ACC112 (cell line): ENCODE data around the gene YY1AP1.
A peak's percentile ranks its signal among the peaks of the same experiment; 100 is the strongest.
"Not testable (repeated sequence)": the region's sequence is repeated elsewhere in the genome, so short reads cannot be mapped to it uniquely, and the experiment has no call there.

Source experiments
- H2AFZ ChIP-seq: fragments of 200-600 bp; sonication (generic); one replicate; pipeline ENCODE4 v1.6.0; 2017; ENCODE audit warnings: antibody characterized with exemption, low read length; ENCODE audit not compliant: unreplicated experiment
- H3K27ac ChIP-seq: fragments of 200-600 bp; sonication (generic); 2 replicates; pipeline ENCODE4 v1.5.1; 2014; ENCODE audit warnings: low read depth, mild to moderate bottlenecking, antibody characterized with exemption, low read length, moderate library complexity
- H3K27me3 ChIP-seq: fragments of 200-600 bp; sonication (generic); 2 replicates; pipeline ENCODE4 v1.6.1; 2014; ENCODE audit warnings: mild to moderate bottlenecking, antibody characterized with exemption, low read length, moderate library complexity, mixed read lengths; ENCODE audit not compliant: insufficient read depth
- H3K36me3 ChIP-seq: fragments of 200-600 bp; sonication (generic); 2 replicates; pipeline ENCODE4 v1.6.1; 2016; ENCODE audit warnings: mild to moderate bottlenecking, antibody characterized with exemption, low read length, moderate library complexity, mixed read lengths; ENCODE audit not compliant: insufficient read depth
- H3K4me1 ChIP-seq: fragments of 200-600 bp; sonication (generic); one replicate; pipeline ENCODE4 v1.6.1; 2016; ENCODE audit warnings: low read length, mixed read lengths; ENCODE audit not compliant: insufficient read depth, unreplicated experiment, control insufficient read depth
- H3K4me3 ChIP-seq: fragments of 200-600 bp; sonication (generic); 2 replicates; pipeline ENCODE4 v1.5.1; 2014; ENCODE audit warnings: mild to moderate bottlenecking, low read depth, low read length
- H3K79me2 ChIP-seq: fragments of 200-600 bp; sonication (generic); one replicate; pipeline ENCODE4 v1.6.0; 2016; ENCODE audit warnings: low read length; ENCODE audit not compliant: control insufficient read depth, unreplicated experiment, insufficient read depth

YY1AP1 gene

GRCh38 chr1:155671750-155672149 is 16.8 kb downstream of the YY1AP1 start:
- H3K4me1 ChIP-seq, result no peaks in the 10 kb centered on the region
- no peak overlapping the region for H3K4me3 ChIP-seq
- peaks cover 41% of the 10 kb centered on the region for H3K36me3 ChIP-seq
- no peaks in the 10 kb centered on the region for H3K27me3 ChIP-seq
- H3K79me2 ChIP-seq, result peaks cover 3% of the 10 kb centered on the region
- no peak overlapping the region for H3K27ac ChIP-seq
- no peak overlapping the region for H2AFZ ChIP-seq

- peaks cover 29% of the 10 kb centered on the region for H3K36me3 ChIP-seq
- no peak overlapping the region for H3K27ac ChIP-seq
- H2AFZ ChIP-seq, result no peak overlapping the region
Measured at GRCh38 chr1:155669233-155670162, 19.1 kb downstream of the YY1AP1 start.

DNA sequence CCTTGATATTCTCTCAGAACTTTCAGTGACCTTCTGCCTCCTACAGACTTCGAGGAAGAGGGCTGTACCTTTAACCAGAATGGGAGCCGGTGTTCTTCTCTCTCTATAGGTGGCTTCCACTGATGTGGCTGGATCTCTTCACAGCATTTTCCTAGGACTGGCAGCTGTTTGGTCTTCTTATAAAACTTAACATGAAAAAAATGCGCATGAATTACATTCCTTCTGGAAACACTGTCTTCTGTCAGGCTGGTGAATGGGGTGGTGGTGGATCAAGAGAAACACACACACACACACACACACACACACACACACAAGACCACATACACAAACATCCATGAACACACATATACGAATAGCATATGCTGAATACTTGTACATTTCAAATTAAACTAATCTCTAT is 27.3 kb downstream of the YY1AP1 start:
- H3K4me3 ChIP-seq, H3K79me2 ChIP-seq, H3K27ac ChIP-seq, H3K4me1 ChIP-seq, H3K27me3 ChIP-seq, H2AFZ ChIP-seq: not testable (repeated sequence)
- peaks cover 19% of the 10 kb centered on the region for H3K36me3 ChIP-seq

More at GRCh38 chr1:155669233-155670162, 19.1 kb downstream of the YY1AP1 start:
- H3K4me3 ChIP-seq, result no peak overlapping the region
- H3K79me2 ChIP-seq, result no peaks in the 10 kb centered on the region
- no peaks in the 10 kb centered on the region for H3K4me1 ChIP-seq
- H3K27me3 ChIP-seq, result no peaks in the 10 kb centered on the region

GRCh38 chr1:155657463-155657862 is 31.1 kb downstream of the YY1AP1 start:
- Histone ChIP-seq H2AFZ (no peak overlapping the region), H3K27me3 (no peaks in the 10 kb centered on the region), H3K36me3 (peaks cover 16% of the 10 kb centered on the region), H3K4me1 (peaks cover 3% of the 10 kb centered on the region), H3K79me2 (no peaks in the 10 kb centered on the region), H3K27ac (no peak overlapping the region), H3K4me3 (no peak overlapping the region)

- Histone ChIP-seq H3K27me3 (no peaks in the 10 kb centered on the region), H3K4me1 (peaks cover 21% of the 10 kb centered on the region), H3K79me2 (no peaks in the 10 kb centered on the region), H3K4me3 (no peak overlapping the region), H3K27ac (no peak overlapping the region), H3K36me3 (no peaks in the 10 kb centered on the region), H2AFZ (no peak overlapping the region)
Measured at GRCh38 chr1:155652951-155653350, 35.6 kb downstream of the YY1AP1 start.

- H3K4me3 ChIP-seq, result peak overlapping the region; percentile 67
- no peaks in the 10 kb centered on the region for H3K36me3 ChIP-seq
- H3K27me3 ChIP-seq, result no peaks in the 10 kb centered on the region
- peaks cover 21% of the 10 kb centered on the region for H3K4me1 ChIP-seq
- H2AFZ ChIP-seq, result no peak overlapping the region
- H3K79me2 ChIP-seq, result no peaks in the 10 kb centered on the region
- peak overlapping the region; percentile 69 for H3K27ac ChIP-seq
Measured at GRCh38 chr1:155651861-155652661, 36.5 kb downstream of the YY1AP1 start.

DNA sequence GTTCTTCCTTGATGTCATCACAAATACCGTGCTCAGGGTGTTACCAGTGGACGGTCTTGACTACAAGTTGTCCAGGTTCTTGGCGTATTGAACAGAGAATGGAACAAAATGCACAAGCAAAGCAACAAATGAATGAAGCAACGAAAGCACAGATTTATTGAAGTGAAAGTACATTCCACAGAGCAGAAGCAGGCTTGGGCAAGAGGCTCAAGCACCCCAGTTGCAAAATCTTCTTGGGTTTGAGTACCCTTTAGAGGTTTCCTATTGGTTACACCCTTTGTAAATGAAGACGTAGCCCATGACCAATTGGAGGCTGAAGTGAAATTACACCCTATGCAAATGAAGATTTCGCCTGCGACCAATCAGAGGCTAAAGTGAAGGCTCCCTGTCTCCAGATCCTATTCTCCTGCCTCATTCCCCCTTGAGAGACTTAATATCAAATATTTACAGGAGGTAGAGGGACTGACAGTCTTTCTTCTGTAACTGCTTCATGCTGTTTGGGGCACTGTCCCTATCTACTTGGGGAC is 38.3 kb downstream of the YY1AP1 start:
- no peaks in the 10 kb centered on the region for H3K36me3 ChIP-seq
- no peak overlapping the region for H3K4me3 ChIP-seq
- no peaks in the 10 kb centered on the region for H3K27me3 ChIP-seq
- H2AFZ ChIP-seq, result no peak overlapping the region
- peaks cover 38% of the 10 kb centered on the region for H3K4me1 ChIP-seq
- H3K79me2 ChIP-seq, result no peaks in the 10 kb centered on the region
- H3K27ac ChIP-seq, result no peak overlapping the region

DNA sequence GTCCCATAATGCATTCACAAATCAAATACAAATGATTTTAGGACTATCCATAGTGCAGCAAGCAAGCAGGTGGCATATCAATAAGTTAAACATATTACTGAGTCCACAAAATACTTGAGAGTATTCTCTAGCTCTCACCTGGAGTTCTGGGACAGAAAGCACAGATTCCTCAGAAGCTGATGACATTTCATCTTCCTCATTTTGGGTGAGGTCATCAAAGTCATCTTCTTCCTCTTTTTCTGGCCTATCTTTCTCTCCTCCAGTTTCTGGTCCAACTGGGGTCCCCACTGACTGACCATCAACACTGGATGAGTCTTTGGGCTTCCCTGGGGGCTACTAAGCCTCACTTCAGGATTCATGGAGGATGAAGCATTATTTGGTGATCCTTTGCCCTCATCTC is 38.9 kb downstream of the YY1AP1 start:
- Histone ChIP-seq H2AFZ (no peak overlapping the region), H3K27ac (no peak overlapping the region), H3K4me1 (peaks cover 42% of the 10 kb centered on the region), H3K79me2 (no peaks in the 10 kb centered on the region), H3K4me3 (no peak overlapping the region), H3K36me3 (no peaks in the 10 kb centered on the region), H3K27me3 (no peaks in the 10 kb centered on the region)

GRCh38 chr1:155648207-155649147 is 40.1 kb downstream of the YY1AP1 start:
- Histone ChIP-seq H3K4me3 (peak overlapping the region; percentile 80), H3K36me3 (peaks cover 8% of the 10 kb centered on the region; the same call in 1 of the 2 replicates), H2AFZ (peak overlapping the region; percentile 67), H3K27ac (peak overlapping the region; percentile 70), H3K27me3 (no peaks in the 10 kb centered on the region), H3K4me1 (peaks cover 42% of the 10 kb centered on the region), H3K79me2 (no peaks in the 10 kb centered on the region)

GRCh38 chr1:155646307-155646706 is 42.3 kb downstream of the YY1AP1 start:
- Histone ChIP-seq H3K4me1 (peaks cover 28% of the 10 kb centered on the region), H2AFZ (no peak overlapping the region), H3K36me3 (peaks cover 28% of the 10 kb centered on the region; the same call in 1 of the 2 replicates), H3K27me3 (no peaks in the 10 kb centered on the region), H3K79me2 (no peaks in the 10 kb centered on the region), H3K4me3 (peak overlapping the region; percentile 50), H3K27ac (peak overlapping the region; percentile 55)
